Body of pancreas (tissue), 4 donors: ENCODE data around the gene TAF1C. TPM values are rescaled to one million over a fixed set of nuclear protein-coding genes. Genes with fewer than 3 reads are reported as not detected.

Source experiments
- ATAC-seq: fragments of 150-250 bp; one replicate; pipeline ENCODE4 v1.9.1; 2016
- DNase-seq, 4 donors: peaks; one replicate each; pipeline ENCODE4 v3.0.0-alpha.2; 2019
- H3K27ac ChIP-seq, 4 donors: fragments of 200-600 bp; sonication (generic); 1 replicate in 3 of 4; 2 replicates in 1 of 4; pipeline versions ENCODE4 v1.5.1 to v1.6.1; 2016 to 2019; ENCODE audit warnings: mild to moderate bottlenecking in 1 of 4, mixed read lengths in 1 of 4, moderate library complexity in 1 of 4
- H3K27me3 ChIP-seq, 2 donors: fragments of 200-600 bp; sonication (generic); one replicate each; pipeline ENCODE4 v1.6.0; 2016; ENCODE audit warnings: mild to moderate bottlenecking in 1 of 2
- H3K36me3 ChIP-seq, 2 donors: fragments of 200-600 bp; sonication (generic); replicated peaks in 1 of 2; 2 replicates each; pipeline ENCODE4 v1.5.1; 2016; ENCODE audit warnings: low read depth in 2 of 2; ENCODE audit not compliant: insufficient read depth in 1 of 2
- H3K4me1 ChIP-seq: fragments of 200-600 bp; sonication (generic); one replicate; pipeline ENCODE4 v1.6.0; 2016
- H3K4me3 ChIP-seq, 2 donors: fragments of 200-600 bp; sonication (generic); 1 replicate in 1 of 2; 2 replicates in 1 of 2; pipeline ENCODE4 v1.5.1; 2016 to 2019
- H3K9me3 ChIP-seq, 3 donors: fragments of 200-600 bp; sonication (generic); 1 replicate in 2 of 3; 2 replicates in 1 of 3; pipeline ENCODE4 v1.5.1; 2016
- CTCF ChIP-seq, 7 experiments: fragments of 450-650 bp in 4 of 7; fragments of 200-600 bp in 3 of 7; sonication (generic) in 3 of 7; IDR thresholded peaks; one replicate each; pipeline ENCODE4 v1.5.1; 2016 to 2019; ENCODE audit warnings: antibody characterized with exemption in 7 of 7
- POLR2A ChIP-seq, 3 donors: fragments of 450-650 bp; IDR thresholded peaks; one replicate each; pipeline ENCODE4 v1.6.1; 2016; ENCODE audit warnings: antibody characterized with exemption in 3 of 3, mild to moderate bottlenecking in 2 of 3
- WGBS, 2 donors: methylation state at CpG; one replicate each; pipeline ENCODE4 v1.1.5; 2017; 5-methylcytosine and 5-hydroxymethylcytosine counted together
- intact Hi-C: fragments of 100-400 bp; cut with DNase I; formaldehyde crosslinking; loops from one replicate; pipeline ENCODE4 v1.15.1; 2023
- total RNA-seq, 2 donors: library from RNA; depleted of rRNA; stranded (reverse); fragments of >200 nt; gene quantifications; one replicate each; pipeline ENCODE4 v1.1.0, GENCODE V29; 2016

Gene TAF1C
- total RNA-seq, 2 donors from 2014 or later, result 33.5 to 80.8 TPM

GRCh38 chr16:84212631-84213030 is 25.8 kb upstream of the TAF1C start:
- WGBS, 2 donors, result 74% methylated on average over 4 of the region's 4 CpGs
- DNase-seq (no peak), ATAC-seq (no peak)
- TF ChIP-seq CTCF (IDR thresholded peaks at IDR 0.05) (no peak), POLR2A (IDR thresholded peaks at IDR 0.05) (no peak)
- H3K27me3 ChIP-seq, result no peaks in the 10 kb centered on the region
- no peak overlapping the region for H3K27ac ChIP-seq
- no peak overlapping the region for H3K4me3 ChIP-seq
- no peaks in the 10 kb centered on the region for H3K4me1 ChIP-seq
- H3K36me3 ChIP-seq, result no peaks in the 10 kb centered on the region
- intact Hi-C loops, result no loop called here
- H3K9me3 ChIP-seq, result no peaks in the 10 kb centered on the region

DNA sequence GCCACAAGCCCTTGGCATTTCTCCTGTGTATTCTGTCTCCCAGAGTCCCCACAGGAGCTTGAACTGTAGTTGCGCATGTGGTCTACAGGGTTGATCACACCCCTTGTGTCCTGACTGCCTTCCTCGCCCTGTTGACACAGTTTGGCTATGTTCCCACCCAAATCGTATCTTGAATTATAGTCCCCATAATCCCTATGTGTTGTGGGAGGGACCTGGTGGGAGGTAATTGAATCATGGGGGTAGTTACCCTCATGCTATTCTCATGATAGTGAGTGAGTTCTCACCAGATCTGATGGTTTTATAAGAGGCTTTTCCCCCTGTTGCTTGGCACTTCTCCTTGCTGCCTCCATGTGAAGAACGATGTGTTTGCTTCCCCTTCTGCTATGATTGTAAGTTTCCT is 25.3 kb upstream of the TAF1C start:
- no peak for TF ChIP-seq CTCF (IDR thresholded peaks at IDR 0.05)
- no peak for TF ChIP-seq POLR2A (IDR thresholded peaks at IDR 0.05)
- no peaks in the 10 kb centered on the region for H3K27me3 ChIP-seq
- H3K4me1 ChIP-seq, result no peaks in the 10 kb centered on the region
- 54% methylated on average over 4 of the region's 4 CpGs for WGBS, 2 donors
- intact Hi-C loops, result no loop called here
- H3K4me3 ChIP-seq, result no peak overlapping the region
- H3K9me3 ChIP-seq, result no peaks in the 10 kb centered on the region
- DNase-seq (no peak), ATAC-seq (no peak)
- H3K27ac ChIP-seq, result no peak overlapping the region
- no peaks in the 10 kb centered on the region for H3K36me3 ChIP-seq

- ATAC-seq (no peak), DNase-seq (no peak)
- no peaks in the 10 kb centered on the region for H3K27me3 ChIP-seq
- no peaks in the 10 kb centered on the region for H3K4me1 ChIP-seq
- intact Hi-C loops, result no loop called here
- no peak overlapping the region for H3K27ac ChIP-seq
- TF ChIP-seq POLR2A (IDR thresholded peaks at IDR 0.05) (no peak), CTCF (IDR thresholded peaks at IDR 0.05) (no peak)
- H3K4me3 ChIP-seq, result no peak overlapping the region
- H3K9me3 ChIP-seq, result no peaks in the 10 kb centered on the region
- WGBS, 2 donors, result 56 to 61% methylated on average over 2 of the region's 2 CpGs
- no peaks in the 10 kb centered on the region for H3K36me3 ChIP-seq
Observed at GRCh38 chr16:84209989-84210388, 23.1 kb upstream of the TAF1C start.

DNA sequence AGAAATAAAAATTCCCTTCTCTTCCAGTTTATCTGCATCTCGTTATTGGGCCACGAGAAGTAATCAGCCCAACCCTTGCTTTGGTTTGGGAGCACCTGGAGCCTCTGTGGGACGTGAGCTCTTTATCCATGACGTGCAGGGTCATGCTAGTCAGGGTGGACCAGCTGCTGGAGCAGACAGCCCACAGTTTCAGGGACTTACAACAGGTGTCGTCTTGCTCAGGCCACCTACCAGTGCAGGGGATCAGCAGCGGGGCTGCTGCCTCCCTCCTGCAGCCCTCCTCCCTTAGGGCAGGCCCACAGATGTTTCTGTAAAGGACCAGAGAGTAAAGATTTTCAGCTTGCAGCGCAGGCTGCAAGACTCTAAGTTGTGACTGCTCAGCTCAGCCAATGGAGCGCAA is 21.0 kb upstream of the TAF1C start:
- no peak for TF ChIP-seq CTCF (IDR thresholded peaks at IDR 0.05)
- no peak for TF ChIP-seq POLR2A (IDR thresholded peaks at IDR 0.05)
- H3K36me3 ChIP-seq, result no peaks in the 10 kb centered on the region
- DNase-seq, result no peak
- no peak for ATAC-seq
- H3K27ac ChIP-seq, result no peak overlapping the region
- H3K4me3 ChIP-seq, result no peak overlapping the region
- no peaks in the 10 kb centered on the region for H3K9me3 ChIP-seq
- intact Hi-C loops, result no loop called here
- 66 to 78% methylated on average over 6 to 8 of the region's 8 CpGs for WGBS, 2 donors
- H3K4me1 ChIP-seq, result no peaks in the 10 kb centered on the region
- no peaks in the 10 kb centered on the region for H3K27me3 ChIP-seq

DNA sequence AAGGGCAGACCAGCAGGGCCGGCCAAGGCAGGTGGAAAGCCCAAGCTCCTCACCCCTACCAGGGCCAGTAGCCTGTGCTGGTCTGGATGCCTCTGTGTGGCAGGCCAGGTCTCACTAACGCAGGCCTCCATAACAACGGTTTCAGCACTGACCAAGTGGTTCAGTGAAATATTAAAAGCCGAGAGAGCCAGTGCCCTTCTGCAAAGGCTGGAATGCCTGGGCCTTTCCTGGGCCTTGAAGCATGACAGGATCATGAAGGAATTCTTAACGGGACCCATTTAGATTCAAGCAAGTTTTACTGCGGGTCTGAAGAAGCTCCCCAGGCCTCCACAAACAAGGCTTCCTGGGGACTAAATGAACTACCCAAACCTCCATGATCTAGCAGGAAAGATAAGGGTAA is 20.4 kb upstream of the TAF1C start:
- Histone ChIP-seq H3K27me3 (no peaks in the 10 kb centered on the region), H3K9me3 (no peaks in the 10 kb centered on the region), H3K4me1 (no peaks in the 10 kb centered on the region), H3K4me3 (no peak overlapping the region), H3K36me3 (no peaks in the 10 kb centered on the region), H3K27ac (no peak overlapping the region)
- WGBS, 2 donors, result 58 to 61% methylated on average over 4 to 6 of the region's 6 CpGs
- no peak for ATAC-seq
- no peak for TF ChIP-seq POLR2A (IDR thresholded peaks at IDR 0.05)
- no peak for TF ChIP-seq CTCF (IDR thresholded peaks at IDR 0.05)
- intact Hi-C loops, result no loop called here
- DNase-seq, result no peak
